H1 (cell line): ENCODE measurements around the gene SLC17A1. TPM values are rescaled to one million over a fixed set of nuclear protein-coding genes. Genes with fewer than 3 reads are reported as not detected.

Experiments
- CTCF ChIA-PET: fragments of 300-600 bp; sonication (Branson Sonifier 250); formaldehyde crosslinking; loops from one replicate; lab custom pipeline; 2021; ENCODE audit not compliant: partially characterized antibody; lab: Charles Lee
- POLR2A ChIA-PET: fragments of 300-600 bp; sonication (Branson Sonifier 250); formaldehyde crosslinking; loops from one replicate; lab custom pipeline; 2021; ENCODE audit warnings: inconsistent platforms; ENCODE audit not compliant: partially characterized antibody; lab: Charles Lee
- DNase-seq, 2 experiments: peaks; one replicate each; pipeline versions ENCODE4 v3.0.0 to v3.0.0-alpha.2; 2010 to 2022; ENCODE audit warnings: low spot score in 2 of 2, low read depth in 1 of 2, mixed read lengths in 1 of 2
- FAIRE-seq: peaks from 2 replicates; lab custom pipeline; 2011; peaks lifted over from hg19 to GRCh38; lab: Jason Lieb, UNC
- H2AFZ ChIP-seq: 2 replicates; pipeline ENCODE4 v1.8.1; 2012; ENCODE audit warnings: low read length, inconsistent platforms
- H2AK5ac ChIP-seq: 2 replicates; pipeline ENCODE4 v1.6.1; 2013; ENCODE audit warnings: low read depth, low read length
- H2BK120ac ChIP-seq: replicated peaks from 2 replicates; pipeline ENCODE3; 2013; ENCODE audit warnings: low read depth, low read length, inconsistent platforms
- H2BK12ac ChIP-seq: 2 replicates; pipeline ENCODE4 v1.6.1; 2013; ENCODE audit warnings: low read depth, low read length
- H2BK15ac ChIP-seq: 2 replicates; pipeline ENCODE4 v1.6.1; 2013; ENCODE audit warnings: low read length
- H2BK20ac ChIP-seq: 2 replicates; pipeline ENCODE4 v1.6.1; 2013; ENCODE audit warnings: low read length
- H2BK5ac ChIP-seq: 2 replicates; pipeline ENCODE4 v1.6.1; 2013; ENCODE audit warnings: low read depth, low read length
- H3K14ac ChIP-seq: 2 replicates; pipeline ENCODE4 v1.6.1; 2013; ENCODE audit warnings: inconsistent platforms; ENCODE audit not compliant: insufficient read length
- H3K18ac ChIP-seq: 2 replicates; pipeline ENCODE4 v1.6.1; 2013; ENCODE audit warnings: low read length; ENCODE audit errors: extremely low read depth
- H3K23ac ChIP-seq: 2 replicates; pipeline ENCODE4 v1.6.1; 2013; ENCODE audit warnings: inconsistent platforms; ENCODE audit not compliant: insufficient read length
- H3K23me2 ChIP-seq: 2 replicates; pipeline ENCODE4 v1.6.1; 2013; ENCODE audit warnings: low read depth, low read length
- H3K27ac ChIP-seq: 2 replicates; pipeline ENCODE4 v1.6.1; 2011; ENCODE audit warnings: low read depth, low read length, inconsistent platforms
- H3K27me3 ChIP-seq, 4 experiments: replicated peaks in 1 of 4; 1 replicate in 1 of 4; 2 replicates in 3 of 4; pipeline versions ENCODE4 v1.6.1 to v1.8.1; 2011 to 2013; ENCODE audit warnings: low read length in 3 of 4, mild to moderate bottlenecking in 3 of 4, inconsistent platforms in 2 of 4, mixed read lengths in 2 of 4, moderate library complexity in 1 of 4; ENCODE audit not compliant: control insufficient read depth in 3 of 4, insufficient read depth in 3 of 4; ENCODE audit errors: extremely low read depth in 1 of 4
- H3K36me3 ChIP-seq, 4 experiments: 2 replicates each; pipeline versions ENCODE4 v1.6.1 to v1.8.1; 2011 to 2013; ENCODE audit warnings: mild to moderate bottlenecking in 4 of 4, low read length in 3 of 4, moderate library complexity in 2 of 4, control low read depth in 1 of 4, inconsistent platforms in 1 of 4; ENCODE audit not compliant: insufficient read depth in 4 of 4, control insufficient read depth in 2 of 4
- H3K4ac ChIP-seq: replicated peaks from 2 replicates; pipeline ENCODE3; 2013; ENCODE audit warnings: low read length, low read depth, mixed read lengths, inconsistent platforms; ENCODE audit not compliant: insufficient read length
- H3K4me1 ChIP-seq, 4 experiments: replicated peaks in 1 of 4; 1 replicate in 1 of 4; 2 replicates in 3 of 4; pipeline versions ENCODE4 v1.6.1 to v1.8.1; 2011 to 2013; ENCODE audit warnings: low read length in 3 of 4, inconsistent platforms in 2 of 4, mixed read lengths in 1 of 4; ENCODE audit not compliant: insufficient read depth in 4 of 4, control insufficient read depth in 3 of 4
- H3K4me2 ChIP-seq, 2 experiments: 2 replicates each; pipeline versions ENCODE4 v1.6.1 to v1.8.1; 2011 to 2013; ENCODE audit warnings: low read depth in 2 of 2, low read length in 2 of 2, control low read depth in 1 of 2, inconsistent platforms in 1 of 2, mild to moderate bottlenecking in 1 of 2; ENCODE audit not compliant: insufficient read depth in 1 of 2
- H3K4me3 ChIP-seq, 4 experiments: fragments of 200-600, 300-600 bp in 1 of 4; sonication (generic), shearing (Covaris generic), sonication (Bioruptor Twin) in 1 of 4; 2 replicates each; pipeline versions ENCODE4 v1.5.1 to v1.8.1; 2011 to 2016; ENCODE audit warnings: low read length in 4 of 4, low read depth in 3 of 4, control low read depth in 2 of 4, inconsistent platforms in 2 of 4, mild to moderate bottlenecking in 2 of 4, mixed read lengths in 1 of 4, moderate library complexity in 1 of 4; ENCODE audit not compliant: insufficient read depth in 2 of 4; ENCODE audit errors: extremely low read depth in 1 of 4
- H3K56ac ChIP-seq: replicated peaks from 2 replicates; pipeline ENCODE3; 2013; ENCODE audit warnings: low read depth, mild to moderate bottlenecking, mixed read lengths, low read length, inconsistent platforms; ENCODE audit not compliant: insufficient read length
- H3K79me1 ChIP-seq: 2 replicates; pipeline ENCODE4 v1.6.1; 2013; ENCODE audit warnings: low read depth, low read length, control low read depth
- H3K79me2 ChIP-seq, 2 experiments: 2 replicates each; pipeline versions ENCODE4 v1.6.1 to v1.8.1; 2012 to 2013; ENCODE audit warnings: low read length in 2 of 2, mild to moderate bottlenecking in 2 of 2, inconsistent platforms in 1 of 2; ENCODE audit not compliant: insufficient read depth in 2 of 2, control insufficient read depth in 1 of 2
- H3K9ac ChIP-seq, 4 experiments: replicated peaks in 1 of 4; 1 replicate in 1 of 4; 2 replicates in 3 of 4; pipeline versions ENCODE4 v1.6.1 to v1.8.1; 2011 to 2013; ENCODE audit warnings: low read depth in 3 of 4, low read length in 3 of 4, control low read depth in 2 of 4, mild to moderate bottlenecking in 2 of 4, moderate library complexity in 2 of 4, inconsistent platforms in 1 of 4; ENCODE audit errors: extremely low read depth in 1 of 4
- H3K9me3 ChIP-seq, 2 experiments: 2 replicates each; pipeline versions ENCODE4 v1.6.1 to v1.8.1; 2012 to 2013; ENCODE audit warnings: mild to moderate bottlenecking in 2 of 2, moderate library complexity in 2 of 2, control low read depth in 1 of 2, inconsistent platforms in 1 of 2, low read depth in 1 of 2, low read length in 1 of 2, mixed read lengths in 1 of 2; ENCODE audit not compliant: insufficient read depth in 2 of 2
- H4K20me1 ChIP-seq, 2 experiments: replicated peaks in 1 of 2; 2 replicates each; pipeline versions ENCODE3 to v1.8.1; 2011 to 2013; ENCODE audit warnings: inconsistent platforms in 2 of 2, low read length in 2 of 2, mild to moderate bottlenecking in 1 of 2; ENCODE audit not compliant: insufficient read depth in 2 of 2, control insufficient read depth in 1 of 2
- H4K5ac ChIP-seq: 2 replicates; pipeline ENCODE4 v1.6.1; 2013; ENCODE audit warnings: low read length, low read depth, mixed read lengths, inconsistent platforms; ENCODE audit not compliant: insufficient read length
- H4K8ac ChIP-seq: 2 replicates; pipeline ENCODE4 v1.8.0; 2013; ENCODE audit warnings: mild to moderate bottlenecking, moderate library complexity, low read length, inconsistent platforms; ENCODE audit not compliant: insufficient read depth; ENCODE audit errors: extremely low read depth
- H4K91ac ChIP-seq: replicated peaks from 2 replicates; pipeline ENCODE3; 2013; ENCODE audit warnings: low read length, mixed read lengths, inconsistent platforms; ENCODE audit not compliant: insufficient read length
- ATF3 ChIP-seq: IDR thresholded peaks from 2 replicates; pipeline ENCODE4 v1.6.1; 2011; ENCODE audit warnings: low read depth, mild to moderate bottlenecking, low read length; ENCODE audit not compliant: insufficient read depth
- CHD1 ChIP-seq: IDR thresholded peaks from 2 replicates; pipeline ENCODE4 v1.6.1; 2012; ENCODE audit warnings: low read depth, low read length, improper control_type of control experiment
- CTCF ChIP-seq, 3 experiments: IDR thresholded peaks; 1 replicate in 2 of 3; 2 replicates in 1 of 3; pipeline versions ENCODE4 v1.5.1 to v1.6.1; 2011; ENCODE audit warnings: low read length in 3 of 3, mild to moderate bottlenecking in 3 of 3, inconsistent platforms in 2 of 3, low read depth in 1 of 3, moderate library complexity in 1 of 3; ENCODE audit not compliant: insufficient read depth in 1 of 3; ENCODE audit errors: control extremely low read depth in 1 of 3
- EGR1 ChIP-seq: IDR thresholded peaks from 2 replicates; pipeline ENCODE4 v1.6.1; 2011; ENCODE audit warnings: low read depth, low read length, borderline replicate concordance
- EP300 ChIP-seq, 2 experiments: IDR thresholded peaks; 1 replicate in 1 of 2; 2 replicates in 1 of 2; pipeline ENCODE4 v1.6.1; 2011 to 2012; ENCODE audit warnings: low read depth in 2 of 2, low read length in 2 of 2, mild to moderate bottlenecking in 2 of 2, borderline replicate concordance in 1 of 2, inconsistent platforms in 1 of 2, moderate library complexity in 1 of 2
- KDM5A ChIP-seq: fragments of 200-600 bp; IDR thresholded peaks from 2 replicates; pipeline ENCODE4 v1.7.1; 2012; ENCODE audit warnings: mild to moderate bottlenecking, low read length, inconsistent platforms, mixed read lengths
- NANOG ChIP-seq: IDR thresholded peaks from 2 replicates; pipeline ENCODE4 v1.6.1; 2011; ENCODE audit warnings: low read length, low read depth, mild to moderate bottlenecking, inconsistent platforms; ENCODE audit not compliant: insufficient read depth, poor library complexity, severe bottlenecking
- NRF1 ChIP-seq: IDR thresholded peaks from 2 replicates; pipeline ENCODE4 v1.6.1; 2011; ENCODE audit warnings: mild to moderate bottlenecking, low read depth, low read length, improper control_type of control experiment
- POU5F1 ChIP-seq: IDR thresholded peaks from 2 replicates; pipeline ENCODE4 v1.6.1; 2011; ENCODE audit warnings: low read depth, mild to moderate bottlenecking, low read length, moderate library complexity
- RNF2 ChIP-seq: fragments of 200-900, 300-1000 bp; sonication (generic); IDR thresholded peaks from 2 replicates; pipeline ENCODE4 v1.7.1; 2016; ENCODE audit warnings: borderline replicate concordance, low read depth, mild to moderate bottlenecking, antibody characterized with exemption, low read length; ENCODE audit not compliant: poor library complexity, severe bottlenecking; ENCODE audit errors: missing control alignments
- SP2 ChIP-seq: IDR thresholded peaks from 2 replicates; pipeline ENCODE4 v1.6.1; 2012; ENCODE audit warnings: mild to moderate bottlenecking, low read length, inconsistent platforms
- WGBS, 2 experiments: shearing (Covaris generic) in 1 of 2; methylation state at CpG; one replicate each; pipeline versions ENCODE4 v1.1.6 to v1.1.7; 2013 to 2015; ENCODE audit warnings: low lambda C conversion rate in 2 of 2, mixed read lengths in 2 of 2, inconsistent platforms in 1 of 2, low coverage in 1 of 2, missing lambda C conversion rate in 1 of 2; ENCODE audit not compliant: insufficient replicate concordance in 2 of 2, insufficient coverage in 1 of 2, insufficient read length in 1 of 2; ENCODE audit errors: extremely low coverage in 1 of 2, missing lambda C conversion rate in 1 of 2; 5-methylcytosine and 5-hydroxymethylcytosine counted together
- polyA plus RNA-seq, 7 experiments: library from polyadenylated mRNA; depleted of rRNA in 3 of 7; stranded (reverse) in 5 of 7; unstranded in 2 of 7; fragments of >200 nt in 5 of 7; fragments of 200-250 nt in 2 of 7; gene quantifications; 1 replicate in 5 of 7; 2 replicates in 1 of 7; 4 replicates in 1 of 7; pipeline versions ENCODE4 v1.2.1 to v1.2.3, GENCODE V29; 2011 to 2013; ENCODE audit warnings: missing spikeins in 2 of 7, mixed read lengths in 2 of 7
- total RNA-seq: library from RNA; stranded (reverse); fragmentation: NEBNext Ultra II Directional; extraction: Animal tissue kit (Norgen Biotek cat#: 25700); gene quantifications from 2 replicates; pipeline ENCODE4 v1.2.1, GENCODE V29; 2021

Gene SLC17A1
- total and polyA plus RNA-seq, 2 of the 8 experiments (the other 6 are each of a cell fraction or from before 2014, with no cell fraction given) = not detected

- no peak overlapping the region for H2BK15ac ChIP-seq
- H3K14ac ChIP-seq = no peak overlapping the region
- no peak overlapping the region for H2BK20ac ChIP-seq
- no peak overlapping the region for H3K4me3 ChIP-seq
- H3K79me2 ChIP-seq = no peaks in the 10 kb centered on the region
- FAIRE-seq = no peak
- H3K56ac ChIP-seq = no peak overlapping the region
- no peak overlapping the region for H3K27ac ChIP-seq
- no peak overlapping the region for H3K18ac ChIP-seq
- no peak overlapping the region for H4K91ac ChIP-seq
- no peaks in the 10 kb centered on the region for H4K20me1 ChIP-seq
- H3K9me3 ChIP-seq = no peaks in the 10 kb centered on the region
- no peak overlapping the region for H3K23ac ChIP-seq
- TF ChIP-seq POU5F1 (no peak), NRF1 (no peak), EP300 (IDR thresholded peaks at IDR 0.05; ENCODE audit: borderline replicate concordance in 1 of 2, low read depth in 2 of 2, low read length in 2 of 2) (no peak), CTCF (IDR thresholded peaks at IDR 0.05; ENCODE audit: control extremely low read depth in 1 of 3, insufficient read depth in 1 of 3, low read depth in 1 of 3, low read length in 3 of 3) (no peak), KDM5A (no peak), NANOG (no peak), CHD1 (no peak), SP2 (no peak), ATF3 (no peak), RNF2 (no peak), EGR1 (no peak)
- TF ChIP-seq, all 59 proteins: peak for 0
- Histone ChIP-seq H2BK12ac (no peak overlapping the region), H3K4me1 (no peaks in the 10 kb centered on the region), H2BK5ac (no peak overlapping the region), H2AFZ (no peak overlapping the region), H3K9ac (no peak overlapping the region), H3K4ac (no peak overlapping the region), H2BK120ac (no peak overlapping the region), H3K4me2 (no peak overlapping the region), H4K5ac (no peak overlapping the region), H3K27me3 (no peaks in the 10 kb centered on the region), H3K23me2 (no peaks in the 10 kb centered on the region), H4K8ac (no peak overlapping the region), H3K79me1 (no peaks in the 10 kb centered on the region), H3K36me3 (no peaks in the 10 kb centered on the region), H2AK5ac (no peak overlapping the region)
- ChIA-PET CTCF (no interaction called here), POLR2A (no interaction called here)
- WGBS, 2 experiments = 96% methylated on average over 1 of the region's 1 CpG; no CpG with 5 or more reads in 1 of the 2 experiments
- DNase-seq = no peak
These were observed 38.0 kb upstream of the SLC17A1 start for GRCh38 chr6:25869840-25870239.
